ENCODE results near the gene TLE4. TPM values are rescaled to one million over a fixed set of nuclear protein-coding genes. Genes with fewer than 3 reads are reported as not detected.

The TLE4 gene
- total RNA-seq, 3 donors from 2014 or later, result 25.0 to 47.0 (median 35.1) TPM

DNA sequence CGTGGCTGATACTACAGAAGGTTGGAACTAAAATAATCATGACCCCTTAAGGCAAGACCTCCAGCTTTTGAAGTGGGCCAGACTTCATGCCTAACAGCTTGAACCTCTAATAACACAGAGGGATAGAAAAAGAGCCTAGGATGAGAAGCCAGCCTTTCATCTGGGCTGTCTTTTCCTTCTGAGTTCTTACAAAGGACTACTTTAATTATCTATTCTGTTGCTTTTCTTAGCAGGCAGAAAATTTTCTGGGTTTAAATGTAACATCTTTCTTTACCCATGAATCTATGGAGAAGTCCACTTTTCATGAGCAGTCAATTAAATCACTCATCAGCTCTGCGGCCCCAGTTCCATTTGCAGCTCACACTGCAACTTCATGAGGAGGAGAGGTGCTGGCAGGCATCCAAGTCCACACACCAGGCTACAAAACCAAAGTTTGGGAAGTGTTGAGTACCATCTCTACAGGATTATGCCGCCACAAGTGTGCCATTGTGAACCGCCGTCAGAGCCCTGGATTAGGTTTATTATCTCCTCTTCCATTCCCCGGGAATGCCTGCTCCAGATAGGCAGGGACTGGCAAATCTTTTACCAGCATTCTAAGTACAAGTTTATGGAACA lies 192.0 kb downstream of the TLE4 start:
- Histone ChIP-seq H3K4me1 (no peaks in the 10 kb centered on the region), H3K9me3 (no peaks in the 10 kb centered on the region), H3K27ac (peak overlapping the region; percentile 38 to 52), H3K36me3 (no peaks in the 10 kb centered on the region), H3K4me3 (no peak overlapping the region), H3K27me3 (no peaks in the 10 kb centered on the region)
- peak in 1 of 2 donors; percentile 23 for DNase-seq (ENCODE audit: low spot score in 2 of 2)
- intact Hi-C loops (cut with DNase I; ENCODE audit: low total_unique reads), result no loop called here
- no peak for TF ChIP-seq POLR2A (IDR thresholded peaks at IDR 0.05)
- TF ChIP-seq, protein P1, sequence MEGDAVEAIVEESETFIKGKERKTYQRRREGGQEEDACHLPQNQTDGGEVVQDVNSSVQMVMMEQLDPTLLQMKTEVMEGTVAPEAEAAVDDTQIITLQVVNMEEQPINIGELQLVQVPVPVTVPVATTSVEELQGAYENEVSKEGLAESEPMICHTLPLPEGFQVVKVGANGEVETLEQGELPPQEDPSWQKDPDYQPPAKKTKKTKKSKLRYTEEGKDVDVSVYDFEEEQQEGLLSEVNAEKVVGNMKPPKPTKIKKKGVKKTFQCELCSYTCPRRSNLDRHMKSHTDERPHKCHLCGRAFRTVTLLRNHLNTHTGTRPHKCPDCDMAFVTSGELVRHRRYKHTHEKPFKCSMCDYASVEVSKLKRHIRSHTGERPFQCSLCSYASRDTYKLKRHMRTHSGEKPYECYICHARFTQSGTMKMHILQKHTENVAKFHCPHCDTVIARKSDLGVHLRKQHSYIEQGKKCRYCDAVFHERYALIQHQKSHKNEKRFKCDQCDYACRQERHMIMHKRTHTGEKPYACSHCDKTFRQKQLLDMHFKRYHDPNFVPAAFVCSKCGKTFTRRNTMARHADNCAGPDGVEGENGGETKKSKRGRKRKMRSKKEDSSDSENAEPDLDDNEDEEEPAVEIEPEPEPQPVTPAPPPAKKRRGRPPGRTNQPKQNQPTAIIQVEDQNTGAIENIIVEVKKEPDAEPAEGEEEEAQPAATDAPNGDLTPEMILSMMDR (IDR thresholded peaks at IDR 0.05), result no peak
- TF ChIP-seq POLR2AphosphoS5 (IDR thresholded peaks at IDR 0.05), result no peak

DNA sequence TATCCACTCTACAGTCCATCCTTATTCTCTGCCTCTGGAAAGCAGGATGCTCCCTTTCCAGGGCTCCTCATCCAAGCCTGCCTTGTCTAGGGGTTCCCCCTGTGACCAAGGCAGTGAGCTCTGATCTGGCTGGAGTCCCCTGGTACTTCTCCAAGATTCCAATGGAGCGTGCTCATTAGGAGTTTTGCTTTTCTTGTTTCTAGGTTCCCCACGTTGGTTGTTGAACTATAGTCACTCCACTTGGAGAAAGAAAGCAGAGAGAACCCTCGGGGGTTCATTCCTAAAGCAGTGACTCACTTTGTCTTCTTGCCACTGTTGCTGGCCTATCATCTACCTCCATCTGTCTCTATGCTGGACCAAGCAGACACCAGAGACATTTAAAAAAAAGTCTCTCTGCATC lies 192.6 kb downstream of the TLE4 start:
- Histone ChIP-seq H3K36me3 (no peaks in the 10 kb centered on the region), H3K27ac (peak overlapping the region; percentile 38 to 52), H3K9me3 (no peaks in the 10 kb centered on the region), H3K4me3 (no peak overlapping the region), H3K27me3 (no peaks in the 10 kb centered on the region), H3K4me1 (no peaks in the 10 kb centered on the region)
- TF ChIP-seq, protein P1 (IDR thresholded peaks at IDR 0.05), result no peak
- TF ChIP-seq POLR2AphosphoS5 (IDR thresholded peaks at IDR 0.05), result peak in 1 of 3 donors; percentile 18
- intact Hi-C loops (cut with DNase I; ENCODE audit: low total_unique reads), result no loop called here
- DNase-seq (ENCODE audit: low spot score in 2 of 2), result peak in 1 of 2 donors; percentile 80

DNA sequence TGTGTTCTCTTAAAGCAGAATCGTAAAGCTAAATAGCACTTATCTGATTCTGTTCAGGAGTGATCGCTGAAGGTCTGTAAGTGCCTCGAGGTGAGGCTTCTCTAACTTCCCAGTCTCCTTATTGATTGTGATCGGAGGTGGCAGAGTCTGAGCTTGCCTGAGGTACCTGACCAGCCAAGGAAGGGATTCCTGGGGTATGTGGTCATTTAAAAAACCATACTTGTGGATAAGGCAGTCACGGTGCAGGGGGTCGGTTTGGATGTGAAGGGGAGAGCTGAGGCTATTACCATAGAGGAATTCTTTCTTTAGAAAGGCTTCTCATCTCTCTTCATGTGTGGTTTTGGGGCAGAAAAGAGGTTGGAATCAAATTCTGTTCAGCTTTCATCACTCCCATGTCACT lies 193.7 kb downstream of the TLE4 start:
- Histone ChIP-seq H3K9me3 (no peaks in the 10 kb centered on the region), H3K4me3 (no peak overlapping the region), H3K27me3 (no peaks in the 10 kb centered on the region), H3K36me3 (no peaks in the 10 kb centered on the region), H3K4me1 (no peaks in the 10 kb centered on the region), H3K27ac (peak overlapping the region in 1 of 2 donors; percentile 31)
- no peak for TF ChIP-seq POLR2A (IDR thresholded peaks at IDR 0.05)
- no peak for TF ChIP-seq POLR2AphosphoS5 (IDR thresholded peaks at IDR 0.05)
- TF ChIP-seq, protein P1 (IDR thresholded peaks at IDR 0.05), result no peak
- intact Hi-C loops (cut with DNase I; ENCODE audit: low total_unique reads), result no loop called here
- DNase-seq (ENCODE audit: low spot score in 2 of 2), result no peak

DNA sequence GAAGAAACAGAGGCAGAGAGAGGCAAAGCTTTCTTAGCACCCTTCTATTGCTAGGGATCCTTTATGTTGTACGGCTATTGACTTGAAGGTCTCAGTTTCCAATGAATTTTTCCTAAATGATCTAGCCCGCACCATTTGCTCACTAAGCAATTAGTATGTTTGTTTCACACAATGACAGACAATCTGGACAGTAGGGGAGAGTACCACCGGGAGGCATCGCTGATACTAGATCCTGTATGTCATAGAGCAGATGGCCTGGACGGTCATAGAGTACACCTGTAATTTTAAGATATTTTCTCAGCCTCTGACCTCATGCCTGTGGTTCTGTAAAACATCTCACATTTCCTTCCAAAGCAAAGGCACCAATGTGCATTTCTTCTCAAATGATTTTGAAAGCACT lies 194.3 kb downstream of the TLE4 start:
- no peaks in the 10 kb centered on the region for H3K36me3 ChIP-seq
- no peak overlapping the region for H3K4me3 ChIP-seq
- H3K27me3 ChIP-seq, result no peaks in the 10 kb centered on the region
- no peak overlapping the region for H3K27ac ChIP-seq
- no peak for TF ChIP-seq POLR2AphosphoS5 (IDR thresholded peaks at IDR 0.05)
- no peak for TF ChIP-seq POLR2A (IDR thresholded peaks at IDR 0.05)
- TF ChIP-seq, protein P1 (IDR thresholded peaks at IDR 0.05), result no peak
- no peak for DNase-seq (ENCODE audit: low spot score in 2 of 2)
- intact Hi-C loops (cut with DNase I; ENCODE audit: low total_unique reads), result no loop called here
- no peaks in the 10 kb centered on the region for H3K4me1 ChIP-seq
- H3K9me3 ChIP-seq, result no peaks in the 10 kb centered on the region

DNA sequence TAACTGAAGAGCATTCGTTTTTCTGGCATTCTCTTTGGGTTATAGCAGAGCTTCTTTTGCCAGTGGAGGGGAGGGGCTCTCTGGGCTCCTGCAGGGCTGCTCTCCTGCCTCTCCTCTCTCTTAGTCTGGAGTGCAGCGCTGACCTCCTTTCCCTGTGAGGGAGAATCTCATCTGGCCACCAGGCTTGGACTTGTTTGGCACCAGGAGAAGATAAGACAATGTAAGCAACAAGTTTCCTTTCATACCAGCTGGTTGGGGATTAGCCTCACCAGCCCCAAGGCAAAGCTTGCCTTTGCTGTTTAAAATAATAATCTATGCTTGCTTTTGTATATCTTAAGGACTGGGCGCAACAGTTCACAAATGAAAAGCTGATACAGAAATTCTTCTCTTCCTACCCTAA lies 196.4 kb downstream of the TLE4 start:
- intact Hi-C loops (cut with DNase I; ENCODE audit: low total_unique reads), result no loop called here

More for the DNA sequence above, 196.4 kb downstream of the TLE4 start:
- Histone ChIP-seq H3K27ac (no peak overlapping the region), H3K4me1 (no peaks in the 10 kb centered on the region), H3K4me3 (no peak overlapping the region), H3K36me3 (no peaks in the 10 kb centered on the region), H3K27me3 (no peaks in the 10 kb centered on the region), H3K9me3 (no peaks in the 10 kb centered on the region)
- TF ChIP-seq POLR2AphosphoS5 (IDR thresholded peaks at IDR 0.05), result no peak
- no peak for TF ChIP-seq POLR2A (IDR thresholded peaks at IDR 0.05)
- no peak for DNase-seq (ENCODE audit: low spot score in 2 of 2)

Measured in breast epithelium (tissue), 4 donors.